Fibroblast of lung (primary cell): Measurements from ENCODE around the gene DNAJC11. TPM values are rescaled to one million over a fixed set of nuclear protein-coding genes. Genes with fewer than 3 reads are reported as not detected.

Experiments
- DNase-seq, 2 donors: peaks; one replicate each; pipeline versions ENCODE4 v3.0.0 to v3.0.0-alpha.2; 2010; ENCODE audit warnings: low read depth in 2 of 2
- H2AFZ ChIP-seq: 2 replicates; pipeline ENCODE4 v1.5.1; 2012; ENCODE audit warnings: low read length, control low read depth, inconsistent platforms
- H3K27ac ChIP-seq: 2 replicates; pipeline ENCODE4 v1.5.1; 2011; ENCODE audit warnings: low read length, control low read depth; ENCODE audit not compliant: insufficient read depth
- H3K27me3 ChIP-seq: 2 replicates; pipeline ENCODE4 v1.5.1; 2011; ENCODE audit warnings: mild to moderate bottlenecking, low read length; ENCODE audit not compliant: control insufficient read depth, insufficient read depth
- H3K36me3 ChIP-seq: 2 replicates; pipeline ENCODE4 v1.5.1; 2011; ENCODE audit warnings: low read length; ENCODE audit not compliant: control insufficient read depth, insufficient read depth
- H3K4me1 ChIP-seq: 2 replicates; pipeline ENCODE4 v1.5.1; 2011; ENCODE audit warnings: low read length; ENCODE audit not compliant: control insufficient read depth, insufficient read depth; ENCODE audit errors: extremely low read depth
- H3K4me2 ChIP-seq: 2 replicates; pipeline ENCODE4 v1.5.1; 2011; ENCODE audit warnings: low read length, control low read depth; ENCODE audit not compliant: insufficient read depth; ENCODE audit errors: extremely low read depth
- H3K4me3 ChIP-seq, 4 experiments: fragments of 200-600 bp in 1 of 4; sonication (generic) in 1 of 4; replicated peaks in 1 of 4; 2 replicates each; pipeline ENCODE4 v1.5.1; 2011 to 2016; ENCODE audit warnings: low read length in 4 of 4, low read depth in 3 of 4, mild to moderate bottlenecking in 3 of 4, control low read depth in 2 of 4, inconsistent platforms in 1 of 4, mixed read lengths in 1 of 4; ENCODE audit not compliant: insufficient read depth in 1 of 4; ENCODE audit errors: control extremely low read depth in 1 of 4
- H3K79me2 ChIP-seq: 2 replicates; pipeline ENCODE4 v1.5.1; 2012; ENCODE audit warnings: mild to moderate bottlenecking, low read length, inconsistent platforms; ENCODE audit not compliant: control insufficient read depth, insufficient read depth
- H3K9ac ChIP-seq: 2 replicates; pipeline ENCODE4 v1.5.1; 2011; ENCODE audit warnings: mild to moderate bottlenecking, low read length, control low read depth; ENCODE audit not compliant: insufficient read depth
- H3K9me3 ChIP-seq: 2 replicates; pipeline ENCODE4 v1.5.1; 2012; ENCODE audit warnings: low read depth, low read length; ENCODE audit not compliant: control insufficient read depth, insufficient read depth
- H4K20me1 ChIP-seq: 2 replicates; pipeline ENCODE4 v1.5.1; 2011; ENCODE audit warnings: low read length; ENCODE audit not compliant: control insufficient read depth, insufficient read depth; ENCODE audit errors: extremely low read depth
- CTCF ChIP-seq, 2 donors: IDR thresholded peaks in 1 of 2; conservative IDR thresholded peaks in 1 of 2; 1 replicate in 1 of 2; 2 replicates in 1 of 2; pipeline ENCODE4 v1.5.1; 2011 to 2012; ENCODE audit warnings: low read length in 2 of 2, control low read depth in 1 of 2, inconsistent platforms in 1 of 2, low read depth in 1 of 2, mild to moderate bottlenecking in 1 of 2
- EZH2 ChIP-seq: IDR thresholded peaks from 2 replicates; pipeline ENCODE4 v1.5.1; 2012; ENCODE audit warnings: low read length, control low read depth, mild to moderate bottlenecking; ENCODE audit errors: missing control alignments
- polyA plus RNA-seq, 2 donors: library from polyadenylated mRNA; depleted of rRNA in 1 of 2; stranded (reverse) in 1 of 2; unstranded in 1 of 2; fragments of >200 nt; gene quantifications; 2 replicates each; pipeline ENCODE4 v1.2.1, GENCODE V29; 2011 to 2012; ENCODE audit warnings: missing spikeins in 1 of 2
- total RNA-seq: library from RNA; depleted of rRNA; stranded (reverse); fragments of >200 nt; gene quantifications from 2 replicates; pipeline ENCODE4 v1.2.1, GENCODE V29; 2014

DNAJC11 gene
- total and polyA plus RNA-seq, 2 donors (not counting 1 experiment from before 2014, with no cell fraction given), result 31.8 to 35.2 TPM

- no peaks in the 10 kb centered on the region for H4K20me1 ChIP-seq
- H3K27ac ChIP-seq, result no peak overlapping the region
- DNase-seq, result no peak
- peaks cover 43% of the 10 kb centered on the region for H3K79me2 ChIP-seq
- no peaks in the 10 kb centered on the region for H3K9me3 ChIP-seq
- H3K4me2 ChIP-seq, result no peak overlapping the region
- H2AFZ ChIP-seq, result no peak overlapping the region
- H3K9ac ChIP-seq, result no peak overlapping the region
- no peak overlapping the region for H3K4me3 ChIP-seq
- H3K27me3 ChIP-seq, result no peaks in the 10 kb centered on the region
- TF ChIP-seq EZH2, result no peak
- no peak for TF ChIP-seq CTCF (conservative IDR thresholded peaks at IDR 0.05 in 1 of 2, IDR thresholded peaks at IDR 0.05 in 1 of 2; ENCODE audit: low read depth in 1 of 2, low read length in 2 of 2)
- no peaks in the 10 kb centered on the region for H3K4me1 ChIP-seq
- H3K36me3 ChIP-seq, result peaks cover 24% of the 10 kb centered on the region
Observed at GRCh38 chr1:6622396-6623152, 79.0 kb downstream of the DNAJC11 start.

GRCh38 chr1:6621429-6622391 lies 79.9 kb downstream of the DNAJC11 start:
- TF ChIP-seq CTCF (conservative IDR thresholded peaks at IDR 0.05 in 1 of 2, IDR thresholded peaks at IDR 0.05 in 1 of 2; ENCODE audit: low read depth in 1 of 2, low read length in 2 of 2), result no peak
- no peak for TF ChIP-seq EZH2
- no peak for DNase-seq
- Histone ChIP-seq H3K9ac (no peak overlapping the region), H3K36me3 (peaks cover 20% of the 10 kb centered on the region), H3K4me2 (no peak overlapping the region), H3K27me3 (no peaks in the 10 kb centered on the region), H3K79me2 (peaks cover 45% of the 10 kb centered on the region), H4K20me1 (no peaks in the 10 kb centered on the region), H3K4me3 (no peak overlapping the region), H3K27ac (no peak overlapping the region), H2AFZ (no peak overlapping the region), H3K4me1 (no peaks in the 10 kb centered on the region), H3K9me3 (no peaks in the 10 kb centered on the region)

- Histone ChIP-seq H3K4me3 (no peak overlapping the region), H3K79me2 (peaks cover 48% of the 10 kb centered on the region), H3K36me3 (peaks cover 20% of the 10 kb centered on the region), H3K4me2 (no peak overlapping the region), H4K20me1 (no peaks in the 10 kb centered on the region), H3K4me1 (peaks cover 3% of the 10 kb centered on the region), H3K27ac (no peak overlapping the region), H3K9ac (no peak overlapping the region), H2AFZ (no peak overlapping the region), H3K27me3 (no peaks in the 10 kb centered on the region), H3K9me3 (no peaks in the 10 kb centered on the region)
- DNase-seq, result no peak
- TF ChIP-seq CTCF (conservative IDR thresholded peaks at IDR 0.05 in 1 of 2, IDR thresholded peaks at IDR 0.05 in 1 of 2; ENCODE audit: low read depth in 1 of 2, low read length in 2 of 2) (no peak), EZH2 (no peak)
Observed at GRCh38 chr1:6619045-6619444, 82.6 kb downstream of the DNAJC11 start.
